ENCODE measurements around the gene ARL2BP. TPM values are rescaled to one million over a fixed set of nuclear protein-coding genes. Genes with fewer than 3 reads are reported as not detected.

The ARL2BP gene
- total RNA-seq, 6 experiments from 2014 or later = 19.3 to 26.8 (median 22.0) TPM

- TF ChIP-seq CTCF (IDR thresholded peaks at IDR 0.05) (no peak), POLR2A (IDR thresholded peaks at IDR 0.05) (no peak)
- ATAC-seq (peak; percentile 29 to 61 (median 52)), DNase-seq (no peak)
- no peak overlapping the region for H3K27ac ChIP-seq
- no peaks in the 10 kb centered on the region for H3K27me3 ChIP-seq
- H3K4me3 ChIP-seq = no peak overlapping the region
- no peaks in the 10 kb centered on the region for H3K9me3 ChIP-seq
- no peaks in the 10 kb centered on the region for H3K36me3 ChIP-seq
- intact Hi-C loops (cut with DNase I) = no loop called here
- H3K4me1 ChIP-seq = peaks cover 0 to 10% (median 4%) of the 10 kb centered on the region in 4 donors
- 58% methylated on average over 5 of the region's 5 CpGs for WGBS (ENCODE audit: insufficient coverage, low coverage, low lambda C conversion rate, missing lambda C conversion rate)
Observed at GRCh38 chr16:57276596-57276995, 31.5 kb downstream of the ARL2BP start.

GRCh38 chr16:57277586-57277985 is 32.5 kb downstream of the ARL2BP start:
- intact Hi-C loops (cut with DNase I) = no loop called here
- no peak for ATAC-seq
- H3K4me3 ChIP-seq = no peak overlapping the region
- no peaks in the 10 kb centered on the region for H3K9me3 ChIP-seq
- TF ChIP-seq POLR2A (IDR thresholded peaks at IDR 0.05) (no peak), CTCF (IDR thresholded peaks at IDR 0.05) (no peak)
- H3K27me3 ChIP-seq = no peaks in the 10 kb centered on the region
- WGBS (ENCODE audit: insufficient coverage, low coverage, low lambda C conversion rate, missing lambda C conversion rate) = 60% methylated on average over 1 of the region's 1 CpG
- H3K27ac ChIP-seq = no peak overlapping the region
- no peaks in the 10 kb centered on the region for H3K36me3 ChIP-seq
- peaks cover 0 to 10% (median 4%) of the 10 kb centered on the region in 4 donors for H3K4me1 ChIP-seq
- DNase-seq = no peak

- Histone ChIP-seq H3K4me1 (peaks cover 0 to 10% (median 4%) of the 10 kb centered on the region in 4 donors), H3K27ac (no peak overlapping the region)
Observed at GRCh38 chr16:57278494-57278893, 33.4 kb downstream of the ARL2BP start.

GRCh38 chr16:57279780-57280638 is 35.0 kb downstream of the ARL2BP start:
- Histone ChIP-seq H3K36me3 (no peaks in the 10 kb centered on the region), H3K4me1 (peaks cover 0 to 17% (median 7%) of the 10 kb centered on the region in 4 donors), H3K4me3 (no peak overlapping the region), H3K27me3 (no peaks in the 10 kb centered on the region), H3K27ac (no peak overlapping the region), H3K9me3 (no peaks in the 10 kb centered on the region)
- intact Hi-C loops (cut with DNase I) = no loop called here
- WGBS (ENCODE audit: insufficient coverage, low coverage, low lambda C conversion rate, missing lambda C conversion rate) = 31% methylated on average over 6 of the region's 7 CpGs
- ATAC-seq (peak in 3 of 4 donors; percentile 10 to 31 (median 25)), DNase-seq (no peak)
- no peak for TF ChIP-seq CTCF (IDR thresholded peaks at IDR 0.05)
- no peak for TF ChIP-seq POLR2A (IDR thresholded peaks at IDR 0.05)

More at GRCh38 chr16:57278494-57278893, 33.4 kb downstream of the ARL2BP start:
- Histone ChIP-seq H3K36me3 (no peaks in the 10 kb centered on the region), H3K4me3 (no peak overlapping the region), H3K9me3 (no peaks in the 10 kb centered on the region), H3K27me3 (no peaks in the 10 kb centered on the region)
- WGBS (ENCODE audit: insufficient coverage, low coverage, low lambda C conversion rate, missing lambda C conversion rate) = 92% methylated on average over 2 of the region's 4 CpGs
- no peak for TF ChIP-seq CTCF (IDR thresholded peaks at IDR 0.05)
- no peak for TF ChIP-seq POLR2A (IDR thresholded peaks at IDR 0.05)
- DNase-seq (no peak), ATAC-seq (no peak)
- intact Hi-C loops (cut with DNase I) = no loop called here

All from right lobe of liver (tissue), 6 donors.